GM12892 (cell line): ENCODE data around the gene ATP1B1.
"Not testable (repeated sequence)": the region's sequence is repeated elsewhere in the genome, so short reads cannot be mapped to it uniquely, and the experiment has no call there.

ENCODE experiments used
- POLR2A ChIP-seq: IDR thresholded peaks from 2 replicates; pipeline ENCODE4 v1.6.1; 2011; ENCODE audit warnings: low read depth, low read length, control low read depth
- POLR2AphosphoS5 ChIP-seq: IDR thresholded peaks from 2 replicates; pipeline ENCODE4 v1.6.1; 2011; ENCODE audit warnings: low read depth, low read length, control low read depth
- TAF1 ChIP-seq: IDR thresholded peaks from 2 replicates; pipeline ENCODE4 v1.6.1; 2011; ENCODE audit warnings: low read depth, mild to moderate bottlenecking, control low read depth, low read length, borderline replicate concordance

DNA sequence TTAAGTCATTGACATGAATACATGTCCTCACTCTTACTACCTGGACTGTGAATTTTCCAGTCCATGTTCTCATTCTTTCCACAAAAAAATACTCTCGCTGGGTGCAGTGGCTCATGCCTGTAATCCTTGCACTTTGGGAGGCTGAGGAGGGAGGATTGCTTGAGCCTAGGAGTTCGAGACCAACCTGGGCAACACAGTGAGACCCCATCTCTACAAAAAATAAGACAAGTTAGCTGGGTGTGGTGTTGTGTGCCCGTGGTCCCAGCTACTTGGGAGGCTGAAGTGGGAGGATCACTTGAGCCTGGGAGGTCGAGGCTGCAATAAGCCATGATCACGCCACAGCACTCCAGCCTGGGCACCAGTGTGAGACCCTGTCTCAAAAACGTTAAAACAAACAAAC is 19.1 kb downstream of the ATP1B1 start:
- TF ChIP-seq TAF1, POLR2AphosphoS5, POLR2A: not testable (repeated sequence)
